GM21423 (cell line): ENCODE results near the gene SLC7A4.
A peak's percentile ranks its signal among the peaks of the same experiment; 100 is the strongest.

Experiments
- ATAC-seq: cut with Tn5 transposase; IDR thresholded peaks from one replicate; pipeline ENCODE4 v1.9.1; 2021; ENCODE audit warnings: mild to moderate bottlenecking, moderate library complexity; ENCODE audit not compliant: unreplicated experiment

SLC7A4 gene

GRCh38 chr22:20989323-20990138, 42.8 kb downstream of the SLC7A4 start:
- no peak for ATAC-seq

- ATAC-seq: no peak
Measured at GRCh38 chr22:20988573-20989322, 43.6 kb downstream of the SLC7A4 start.

- ATAC-seq: no peak
Measured at GRCh38 chr22:20987375-20987774, 45.0 kb downstream of the SLC7A4 start.

- ATAC-seq: no peak
Measured at GRCh38 chr22:20986365-20986764, 46.0 kb downstream of the SLC7A4 start.

- ATAC-seq: no peak
Measured at GRCh38 chr22:20985720-20986119, 46.6 kb downstream of the SLC7A4 start.

GRCh38 chr22:20983081-20983771, 49.1 kb downstream of the SLC7A4 start:
- no peak for ATAC-seq

GRCh38 chr22:20982563-20982882, 49.8 kb downstream of the SLC7A4 start:
- peak; percentile 6 for ATAC-seq

GRCh38 chr22:20981787-20982562, 50.4 kb downstream of the SLC7A4 start, which contains the start of gene LZTR1:
LZTR1 (plus strand) TSS chr22:20982297; CDS start chr22:20982372, 75 bp downstream.
- peak; percentile 67 for ATAC-seq

GRCh38 chr22:20980938-20981722, 51.2 kb downstream of the SLC7A4 start:
- no peak for ATAC-seq

- no peak for ATAC-seq
Measured at GRCh38 chr22:20980523-20980922, 51.8 kb downstream of the SLC7A4 start.

- no peak for ATAC-seq
Measured at GRCh38 chr22:20979940-20980453, 52.4 kb downstream of the SLC7A4 start.

- ATAC-seq: no peak
Measured at GRCh38 chr22:20979243-20979809, 53.0 kb downstream of the SLC7A4 start.
